SK-N-SH treated with all-trans-retinoic acid at 6 μM for 48 hours (cell line): ENCODE data around the gene FHDC1.

ENCODE experiments used
- ATAC-seq: fragments of 200-7000 bp; cut with Tn5 transposase; 3 replicates; pipeline ENCODE4 v1.9.1; 2020; ENCODE audit warnings: mild to moderate bottlenecking, moderate library complexity
- ARNTL ChIP-seq: fragments of 450-650 bp; formaldehyde crosslinking; IDR thresholded peaks from 2 replicates; pipeline ENCODE4 v1.5.0; 2020; ENCODE audit warnings: low read depth, mild to moderate bottlenecking, moderate library complexity, borderline replicate concordance
- CREB5 ChIP-seq: fragments of 250-450 bp; sonication (Bioruptor Pico); IDR thresholded peaks from 2 replicates; pipeline ENCODE4 v1.5.1; 2020; ENCODE audit warnings: low read depth, mild to moderate bottlenecking, moderate library complexity
- CSDC2 ChIP-seq: fragments of 250-450 bp; sonication (Bioruptor Pico); IDR thresholded peaks from 2 replicates; pipeline ENCODE4 v1.5.0; 2020; ENCODE audit warnings: mild to moderate bottlenecking, moderate library complexity
- CSRNP3 ChIP-seq: fragments of 250-450 bp; sonication (Bioruptor Pico); IDR thresholded peaks from 2 replicates; pipeline ENCODE4 v1.5.1; 2021; ENCODE audit warnings: mild to moderate bottlenecking, moderate library complexity
- GLIS3 ChIP-seq: fragments of 250-450 bp; sonication (Bioruptor Pico); IDR thresholded peaks from 2 replicates; pipeline ENCODE4 v1.5.0; 2020; ENCODE audit warnings: mild to moderate bottlenecking, moderate library complexity
- ISL1 ChIP-seq: fragments of 250-450 bp; sonication (Bioruptor Pico); IDR thresholded peaks from 2 replicates; pipeline ENCODE4 v2.1.2; 2022; ENCODE audit warnings: mild to moderate bottlenecking, moderate library complexity
- OSR1 ChIP-seq: fragments of 250-450 bp; sonication (Bioruptor Pico); IDR thresholded peaks from 2 replicates; pipeline ENCODE4 v1.8.0; 2022; ENCODE audit warnings: moderate library complexity, mild to moderate bottlenecking, inconsistent platforms
- PATZ1 ChIP-seq: fragments of 250-450 bp; sonication (Bioruptor Pico); IDR thresholded peaks from 2 replicates; pipeline ENCODE4 v1.8.0; 2020; ENCODE audit warnings: mild to moderate bottlenecking, moderate library complexity, borderline replicate concordance
- PPARA ChIP-seq: fragments of 250-450 bp; sonication (Bioruptor Pico); IDR thresholded peaks from 2 replicates; pipeline ENCODE4 v1.5.0; 2020; ENCODE audit warnings: mild to moderate bottlenecking, borderline replicate concordance
- RARB ChIP-seq: fragments of 250-450 bp; sonication (Bioruptor Pico); IDR thresholded peaks from 2 replicates; pipeline ENCODE4 v1.8.0; 2021; ENCODE audit warnings: mild to moderate bottlenecking, moderate library complexity
- SNAI2 ChIP-seq: fragments of 250-450 bp; sonication (Bioruptor Pico); IDR thresholded peaks from 2 replicates; pipeline ENCODE4 v1.5.0; 2020; ENCODE audit warnings: mild to moderate bottlenecking, moderate library complexity
- TCF4 ChIP-seq: fragments of 250-450 bp; sonication (Bioruptor Pico); IDR thresholded peaks from 2 replicates; pipeline ENCODE4 v1.8.0; 2021; ENCODE audit warnings: mild to moderate bottlenecking, moderate library complexity, borderline replicate concordance
- TSHZ2 ChIP-seq: fragments of 250-450 bp; sonication (Bioruptor Pico); IDR thresholded peaks from 2 replicates; pipeline ENCODE4 v1.5.0; 2020; ENCODE audit warnings: mild to moderate bottlenecking, moderate library complexity
- ZC3H10 ChIP-seq: fragments of 250-450 bp; sonication (Bioruptor Pico); IDR thresholded peaks from 2 replicates; pipeline ENCODE4 v1.5.1; 2021; ENCODE audit warnings: mild to moderate bottlenecking, moderate library complexity
- ZFP3 ChIP-seq: fragments of 250-450 bp; sonication (Bioruptor Pico); IDR thresholded peaks from 2 replicates; pipeline ENCODE4 v1.5.0; 2020; ENCODE audit warnings: mild to moderate bottlenecking, moderate library complexity
- ZFP30 ChIP-seq: fragments of 450-650 bp; formaldehyde crosslinking; IDR thresholded peaks from 2 replicates; pipeline ENCODE4 v1.5.0; 2022; ENCODE audit warnings: mild to moderate bottlenecking, moderate library complexity
- ZNF70 ChIP-seq: fragments of 450-650 bp; formaldehyde crosslinking; IDR thresholded peaks from 2 replicates; pipeline ENCODE4 v1.5.0; 2020; ENCODE audit warnings: mild to moderate bottlenecking, moderate library complexity
- ZNF8 ChIP-seq: fragments of 450-650 bp; formaldehyde crosslinking; IDR thresholded peaks from 2 replicates; pipeline ENCODE4 v1.5.0; 2020; ENCODE audit warnings: mild to moderate bottlenecking, moderate library complexity

FHDC1 gene

GRCh38 chr4:153027866-153028265 is 91.7 kb downstream of the FHDC1 start:
- TF ChIP-seq ARNTL (CRISPR knock-in tag) (no peak), ZFP30 (no peak), ZC3H10 (no peak), ISL1 (no peak), ZNF8 (CRISPR knock-in tag) (no peak), PPARA (CRISPR knock-in tag) (no peak), CSRNP3 (CRISPR knock-in tag) (no peak), CSDC2 (CRISPR knock-in tag) (no peak), OSR1 (no peak), ZNF70 (CRISPR knock-in tag) (no peak)
- ATAC-seq: no peak

- no peak for ATAC-seq
Observed at GRCh38 chr4:153028535-153028934, 92.4 kb downstream of the FHDC1 start.

More at GRCh38 chr4:153028535-153028934, 92.4 kb downstream of the FHDC1 start:
- TF ChIP-seq TSHZ2 (CRISPR knock-in tag) (no peak), SNAI2 (CRISPR knock-in tag) (no peak), ZC3H10 (no peak), RARB (CRISPR knock-in tag) (no peak), ZFP30 (no peak), GLIS3 (no peak), PATZ1 (CRISPR knock-in tag) (no peak), ZFP3 (CRISPR knock-in tag) (no peak), CREB5 (CRISPR knock-in tag) (no peak), TCF4 (CRISPR knock-in tag) (no peak)
- TF ChIP-seq, all 23 proteins: peak for 0
